Measurements from ENCODE around the gene PIGP.
"Not testable (repeated sequence)": the region's sequence is repeated elsewhere in the genome, so short reads cannot be mapped to it uniquely, and the experiment has no call there.

The PIGP gene

DNA sequence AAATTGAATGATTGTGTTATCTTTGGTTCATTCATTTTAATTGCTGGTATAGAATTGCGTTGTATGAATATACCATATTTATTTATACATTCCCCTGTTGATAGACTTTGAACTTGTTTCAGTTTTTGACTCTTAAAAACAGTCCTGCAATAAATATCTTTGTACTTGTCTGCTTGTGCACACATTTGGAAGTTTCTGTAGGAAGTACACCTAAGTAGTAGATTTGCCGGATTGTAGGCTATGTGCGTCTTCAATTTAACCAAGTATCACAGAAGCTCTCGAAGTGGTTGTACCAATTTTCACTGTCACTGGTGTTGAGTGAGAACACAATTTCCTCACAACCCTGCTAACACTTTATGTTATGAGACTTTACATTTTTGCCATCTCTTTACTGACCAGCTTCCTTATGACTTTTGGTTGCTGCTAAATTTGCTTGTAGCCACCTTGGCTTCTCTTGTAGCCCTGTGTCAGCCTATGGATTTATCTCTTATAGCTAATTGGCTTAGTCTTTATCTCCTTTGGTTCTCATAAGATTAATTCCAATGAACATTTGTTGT lies 2.4 kb upstream of the PIGP start:
- DNase-seq: no peak

- no peak for DNase-seq
These were observed 1.7 kb upstream of the PIGP start for GRCh38 chr21:37074546-37074945.

GRCh38 chr21:37074197-37074510 lies 1.3 kb upstream of the PIGP start:
- DNase-seq: no peak

- peak; percentile 68 to 78 for DNase-seq
These were observed 736 bp upstream of the PIGP start for GRCh38 chr21:37073417-37074196.

DNA sequence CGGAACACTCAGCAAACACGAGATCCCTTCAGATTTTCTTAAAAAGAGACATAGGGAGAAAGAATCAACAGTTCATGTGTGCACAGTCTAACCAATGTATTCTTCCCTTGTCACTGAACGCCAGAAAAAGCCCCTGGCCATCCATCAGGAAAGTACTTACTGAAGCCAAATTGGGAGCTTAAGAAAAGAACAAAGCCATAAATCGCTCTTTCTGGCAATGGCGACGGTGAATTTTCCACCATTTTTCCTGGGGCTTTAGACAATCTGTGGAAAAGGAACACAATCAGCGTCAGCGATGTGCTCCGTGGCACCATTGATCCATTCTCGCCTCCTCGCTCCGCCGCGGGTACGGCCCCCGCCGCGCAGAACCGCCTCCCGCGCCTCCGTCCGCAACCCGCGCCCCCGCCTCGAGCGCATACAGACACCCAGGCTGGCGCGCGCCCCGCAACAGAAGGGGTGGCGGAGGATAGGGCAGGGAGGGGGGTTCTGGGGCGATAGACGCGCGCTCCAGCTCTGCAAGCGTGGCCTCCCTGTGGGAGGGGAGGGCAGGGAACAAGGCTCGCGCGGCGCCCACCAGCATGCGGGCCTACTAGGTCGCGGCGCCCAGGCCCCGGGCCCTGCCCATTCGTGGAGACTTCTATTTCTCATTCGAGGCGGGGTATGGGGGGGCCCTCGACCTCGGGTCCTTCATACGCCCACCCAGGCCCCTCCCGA lies 440 bp downstream of the PIGP start:
- peak; percentile 79 to 84 for DNase-seq

- peak in 1 of 2 donors; percentile 5 for DNase-seq
These were observed 1.2 kb downstream of the PIGP start for GRCh38 chr21:37071561-37072273.

DNA sequence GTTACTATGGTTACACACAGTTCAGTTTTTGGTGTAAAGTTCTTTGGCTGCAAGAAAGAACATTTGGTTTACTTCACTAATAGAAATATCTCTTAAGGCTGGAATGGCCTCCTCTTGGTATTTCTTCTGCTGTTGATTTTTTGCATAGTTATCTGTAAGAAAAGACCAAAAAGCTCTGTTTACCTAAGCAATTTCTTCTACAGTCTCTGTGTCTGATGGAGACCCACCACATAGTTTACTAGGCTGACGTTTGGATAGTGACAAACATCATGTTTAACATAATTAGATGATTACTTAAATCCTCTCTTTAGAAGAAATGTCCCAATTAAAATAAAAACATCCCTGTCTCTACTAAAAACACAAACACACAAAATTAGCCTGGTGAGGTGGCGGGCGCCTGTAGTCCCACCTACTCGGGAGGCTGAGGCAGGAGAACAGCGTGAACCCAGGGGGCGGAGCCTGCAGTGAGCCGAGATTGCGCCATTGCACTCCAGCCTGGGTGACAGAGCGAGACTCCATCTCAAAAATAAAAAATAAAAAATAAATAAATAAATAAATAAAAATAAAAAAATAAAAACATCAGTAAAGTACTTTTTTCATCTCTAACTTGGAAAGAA lies 7.2 kb downstream of the PIGP start:
- DNase-seq: no peak

DNA sequence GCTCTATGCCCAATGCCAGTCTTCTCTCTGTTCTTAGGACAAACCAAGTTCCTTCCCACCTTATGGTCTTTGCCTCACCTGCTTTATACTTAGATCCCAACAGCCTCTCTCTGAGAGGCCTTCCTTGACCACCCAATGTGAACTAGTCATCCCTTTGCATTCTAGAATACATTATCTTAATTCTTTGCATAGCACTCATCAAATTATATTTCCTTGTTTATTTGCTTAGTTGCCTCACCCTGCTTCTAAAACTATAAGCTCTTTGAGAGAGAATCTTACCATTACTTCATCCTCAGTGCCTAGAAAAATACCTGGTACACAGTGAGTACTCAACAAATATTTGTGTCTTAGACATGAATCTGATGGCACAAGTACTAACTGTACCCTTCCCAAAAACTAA lies 8.0 kb downstream of the PIGP start:
- no peak for DNase-seq

- no peak for DNase-seq
These were observed 9.4 kb downstream of the PIGP start for GRCh38 chr21:37063433-37063832.

DNA sequence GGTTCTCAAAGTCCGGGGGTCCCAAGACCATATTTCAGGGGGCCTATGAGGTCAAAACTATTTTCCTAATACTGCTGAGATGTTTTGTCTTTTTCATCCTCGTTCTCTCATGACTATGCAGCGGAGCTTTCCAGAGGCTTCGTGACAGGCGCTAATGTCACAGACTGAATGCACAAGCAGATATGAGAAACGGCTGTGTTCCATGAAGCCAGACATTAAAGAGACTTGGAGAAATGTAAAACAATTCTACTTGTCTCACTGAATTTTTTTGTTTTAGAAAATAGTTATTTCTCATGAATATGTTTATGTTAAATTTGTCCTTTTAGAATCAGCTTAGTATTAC lies 10.3 kb downstream of the PIGP start:
- no peak for DNase-seq

- no peak for DNase-seq
These were observed 10.8 kb downstream of the PIGP start for GRCh38 chr21:37061926-37062592.

- DNase-seq: no peak
These were observed 12.6 kb downstream of the PIGP start for GRCh38 chr21:37060296-37060695.

DNA sequence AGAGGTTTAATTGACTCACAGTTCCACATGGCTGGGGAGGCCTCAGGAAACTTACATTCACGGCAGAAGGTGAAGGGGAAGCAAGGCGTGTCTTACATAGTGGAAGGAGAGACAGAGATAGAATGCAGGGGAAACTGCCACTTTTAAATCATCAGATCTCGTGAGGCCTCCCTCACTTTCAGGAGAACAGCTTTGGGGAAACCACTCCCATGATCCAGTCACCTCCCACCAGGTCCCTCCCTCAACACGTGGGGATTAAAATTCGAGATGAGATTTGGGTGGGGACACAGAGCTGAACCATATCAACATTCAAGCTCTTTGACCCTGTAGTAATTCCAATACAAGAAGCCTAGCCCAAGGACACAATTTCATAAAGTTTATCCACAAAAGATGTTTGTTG lies 13.7 kb downstream of the PIGP start:
- no peak for DNase-seq

DNA sequence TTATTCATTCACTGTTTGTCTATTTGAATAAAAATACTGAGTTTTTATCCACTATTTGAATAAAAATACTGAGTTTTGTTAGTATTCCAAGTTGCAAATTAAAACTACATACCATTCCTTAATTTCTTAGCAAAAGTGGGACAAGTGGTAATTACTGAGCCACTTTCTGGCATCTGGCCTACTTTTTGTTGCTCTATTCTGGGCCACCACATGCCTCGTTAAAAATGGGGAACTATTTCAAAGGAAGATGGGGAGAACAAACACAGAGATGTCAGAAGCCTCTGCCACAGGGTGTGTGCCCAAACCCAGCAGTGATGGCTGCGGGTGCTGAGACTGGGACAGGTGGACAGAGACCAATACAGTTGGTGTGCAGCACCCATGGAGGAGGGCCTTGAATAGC lies 14.6 kb downstream of the PIGP start:
- no peak for DNase-seq

DNA sequence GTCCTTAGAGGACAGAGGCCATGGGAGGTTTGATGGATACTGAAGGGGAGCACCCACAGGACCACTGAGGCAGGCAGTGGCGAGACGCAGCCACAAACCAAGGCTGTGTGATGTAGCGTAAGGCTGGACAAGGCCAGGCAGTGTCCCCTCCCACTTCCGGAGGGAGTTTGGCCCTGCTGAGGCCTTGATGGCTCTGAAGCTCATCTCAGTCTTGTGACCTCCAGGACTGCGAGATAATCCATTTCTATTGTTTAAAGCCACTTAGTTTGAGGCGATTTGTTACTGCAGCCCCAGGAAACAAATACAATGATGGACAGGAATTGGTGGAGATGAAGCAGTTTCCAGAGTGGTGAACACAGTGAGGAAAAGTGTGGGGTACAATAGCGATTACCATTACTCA lies 15.3 kb downstream of the PIGP start:
- no peak for DNase-seq

DNA sequence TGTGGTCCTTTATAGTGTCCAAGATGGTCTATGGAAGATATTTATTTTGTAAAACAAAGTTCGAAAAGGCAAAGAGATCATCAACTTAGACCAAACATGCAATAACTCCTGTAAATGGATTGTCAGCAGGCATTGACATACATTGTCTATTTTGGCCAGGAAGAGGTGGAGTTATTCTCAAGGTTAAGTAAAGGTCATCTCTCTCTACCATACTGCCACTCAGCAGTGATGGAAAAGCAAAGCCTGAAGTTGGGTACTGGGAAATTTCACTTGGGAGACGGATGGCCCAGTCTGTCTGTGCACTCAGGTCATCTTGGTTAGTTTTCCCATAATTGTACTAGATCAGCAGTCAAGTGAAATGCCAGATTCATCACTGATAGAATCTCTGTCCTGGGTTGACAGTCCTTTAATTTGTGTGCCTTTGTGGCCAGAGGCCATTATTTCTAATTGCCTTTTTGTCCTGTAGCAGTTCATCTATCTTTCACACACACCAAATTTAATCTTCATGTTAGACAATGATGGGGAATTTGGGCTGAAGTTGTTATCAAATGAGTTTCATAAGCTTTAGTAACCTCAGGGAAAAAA lies 17.5 kb downstream of the PIGP start:
- no peak for DNase-seq

- not testable (repeated sequence) for DNase-seq
These were observed 23.1 kb downstream of the PIGP start for GRCh38 chr21:37049741-37050140.

DNA sequence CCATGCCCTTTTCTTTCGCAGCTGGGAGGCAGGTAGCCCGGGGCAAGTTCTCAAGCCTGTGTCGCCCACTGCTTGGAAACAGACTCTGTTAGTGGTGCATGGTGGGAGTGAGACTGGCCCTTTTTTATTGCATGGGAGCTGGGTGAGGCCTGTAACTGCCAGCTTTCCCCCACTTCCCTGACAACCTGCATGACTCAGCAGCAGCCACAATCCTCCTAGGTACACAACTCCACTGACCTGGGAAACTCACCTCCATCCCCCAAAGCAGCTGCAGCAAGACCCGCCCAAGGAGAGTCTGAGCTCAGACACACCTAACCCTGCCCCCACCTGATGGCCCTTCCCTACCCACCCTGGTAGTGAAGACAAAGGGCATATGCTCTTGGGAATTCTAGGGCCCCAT lies 25.8 kb downstream of the PIGP start:
- no peak for DNase-seq

- no peak for DNase-seq
These were observed 27.3 kb downstream of the PIGP start for GRCh38 chr21:37045556-37045955.

GRCh38 chr21:37045149-37045548 lies 27.7 kb downstream of the PIGP start:
- peak in 1 of 2 donors; percentile 2 for DNase-seq

DNA sequence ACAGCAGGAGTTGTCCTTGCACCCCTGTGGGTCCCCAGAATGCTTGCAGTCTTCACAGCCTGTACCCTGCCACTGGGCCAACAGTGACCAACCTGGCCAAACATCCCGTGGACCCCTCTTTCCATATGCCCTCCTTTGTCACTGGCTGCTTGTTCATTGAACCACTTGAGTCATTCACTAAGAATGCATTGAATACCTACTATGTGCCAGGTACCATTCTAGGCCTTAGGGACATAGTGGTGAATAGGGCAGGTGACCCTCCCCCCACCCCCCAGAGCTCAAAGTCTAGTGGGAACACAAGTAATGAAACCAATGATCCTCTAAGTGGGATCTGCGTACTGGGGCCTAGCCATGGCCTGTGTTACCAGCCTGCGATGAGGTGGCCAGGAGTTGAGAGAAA lies 28.2 kb downstream of the PIGP start:
- DNase-seq: no peak

GRCh38 chr21:37043818-37044217 lies 29.1 kb downstream of the PIGP start:
- DNase-seq: no peak
